Stimulated activated CD8-positive, alpha-beta memory T cell treated with anti-CD3 and anti-CD28 coated beads, Interleukin-12 subunit alpha, Interleukin-12 subunit beta, amount 100 ng/mL, for 24 hours (primary cell): Measurements from ENCODE around the gene CRYBB2.
"Not testable (repeated sequence)": the region's sequence is repeated elsewhere in the genome, so short reads cannot be mapped to it uniquely, and the experiment has no call there.

Experiments
- DNase-seq: peaks from one replicate; pipeline ENCODE4 v3.0.0-alpha.2; 2020; ENCODE audit errors: extremely low read depth

CRYBB2 gene

GRCh38 chr22:25219211-25219689, at the start of gene CRYBB2:
CRYBB2 (plus strand) TSS chr22:25219639; CDS start chr22:25221430, 1,791 bp downstream.
- DNase-seq, result no peak

GRCh38 chr22:25170426-25170980, 48.9 kb upstream of the CRYBB2 start:
- no peak for DNase-seq

- DNase-seq, result no peak
Observed at GRCh38 chr22:25172153-25172552, 47.3 kb upstream of the CRYBB2 start.

- DNase-seq, result no peak
Observed at GRCh38 chr22:25174156-25174887, 45.1 kb upstream of the CRYBB2 start.

GRCh38 chr22:25174888-25175411, 44.5 kb upstream of the CRYBB2 start:
- no peak for DNase-seq

GRCh38 chr22:25176175-25176574, 43.3 kb upstream of the CRYBB2 start:
- no peak for DNase-seq

GRCh38 chr22:25176799-25177198, 42.6 kb upstream of the CRYBB2 start:
- DNase-seq, result no peak

GRCh38 chr22:25177226-25177625, 42.2 kb upstream of the CRYBB2 start:
- no peak for DNase-seq

GRCh38 chr22:25177895-25178294, 41.5 kb upstream of the CRYBB2 start:
- DNase-seq, result no peak

- not testable (repeated sequence) for DNase-seq
Observed at GRCh38 chr22:25178348-25178747, 41.1 kb upstream of the CRYBB2 start.

GRCh38 chr22:25178869-25179631, 40.4 kb upstream of the CRYBB2 start:
- not testable (repeated sequence) for DNase-seq

GRCh38 chr22:25182131-25183110, 37.0 kb upstream of the CRYBB2 start:
- DNase-seq, result no peak

GRCh38 chr22:25183949-25184619, 35.4 kb upstream of the CRYBB2 start:
- DNase-seq, result no peak

- DNase-seq, result no peak
Observed at GRCh38 chr22:25186140-25186539, 33.3 kb upstream of the CRYBB2 start.

- DNase-seq, result no peak
Observed at GRCh38 chr22:25187469-25187868, 32.0 kb upstream of the CRYBB2 start.

GRCh38 chr22:25192406-25192805, 27.0 kb upstream of the CRYBB2 start:
- DNase-seq, result no peak

- DNase-seq, result no peak
Observed at GRCh38 chr22:25193130-25193529, 26.3 kb upstream of the CRYBB2 start.

- no peak for DNase-seq
Observed at GRCh38 chr22:25193548-25193947, 25.9 kb upstream of the CRYBB2 start.

- DNase-seq, result no peak
Observed at GRCh38 chr22:25196326-25196725, 23.1 kb upstream of the CRYBB2 start.

- no peak for DNase-seq
Observed at GRCh38 chr22:25197340-25197739, 22.1 kb upstream of the CRYBB2 start.
